Measurements from ENCODE around the gene RUNX1.
"Not testable (repeated sequence)": the region's sequence is repeated elsewhere in the genome, so short reads cannot be mapped to it uniquely, and the experiment has no call there.

Gene RUNX1

DNA sequence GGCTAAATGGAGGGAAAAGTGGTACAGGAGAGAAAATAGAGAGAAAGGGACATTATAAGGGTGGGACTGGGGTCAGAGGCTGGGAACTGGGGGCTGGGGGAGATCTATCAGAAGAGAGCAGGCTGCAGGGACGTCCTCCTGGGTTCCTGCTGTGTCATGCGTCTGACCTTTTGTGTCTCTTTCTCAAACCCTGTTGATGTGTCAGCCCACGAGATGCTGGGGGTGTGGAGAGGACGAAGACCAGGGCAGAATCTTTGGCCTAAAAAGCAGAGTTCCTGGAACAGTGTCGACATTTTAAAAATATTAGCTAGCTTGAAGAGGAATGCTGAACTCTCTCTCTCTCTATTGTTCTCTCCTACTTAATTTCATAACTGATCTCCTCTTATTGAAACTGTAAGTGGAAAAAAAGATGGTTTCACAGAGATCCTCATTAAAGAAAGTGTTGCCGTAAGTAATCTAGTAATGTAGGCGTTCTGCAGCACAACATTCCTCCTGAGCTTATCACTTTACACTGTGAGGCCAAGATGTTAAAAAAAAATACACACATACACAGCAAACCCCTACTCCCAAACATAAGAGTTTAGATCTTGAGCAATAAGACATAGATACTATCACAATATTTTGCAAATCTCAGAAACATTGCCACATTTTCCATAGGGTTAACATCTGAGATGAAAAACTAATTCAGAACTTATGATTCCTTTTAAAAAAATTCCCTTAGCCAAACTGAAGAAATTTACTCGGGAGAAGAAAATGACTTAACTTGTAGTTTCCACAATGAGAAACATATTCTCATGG lies 52.6 kb downstream of the RUNX1 start:
- ATAC-seq: peak; percentile 46
- TF ChIP-seq ZNF70 (CRISPR knock-in tag; IDR thresholded peaks at IDR 0.05) (0 out of 2 replicates have a peak, but pooled peaks have one; percentile 53), TOX (CRISPR knock-in tag; IDR thresholded peaks at IDR 0.05; ENCODE audit: borderline replicate concordance) (no peak)

DNA sequence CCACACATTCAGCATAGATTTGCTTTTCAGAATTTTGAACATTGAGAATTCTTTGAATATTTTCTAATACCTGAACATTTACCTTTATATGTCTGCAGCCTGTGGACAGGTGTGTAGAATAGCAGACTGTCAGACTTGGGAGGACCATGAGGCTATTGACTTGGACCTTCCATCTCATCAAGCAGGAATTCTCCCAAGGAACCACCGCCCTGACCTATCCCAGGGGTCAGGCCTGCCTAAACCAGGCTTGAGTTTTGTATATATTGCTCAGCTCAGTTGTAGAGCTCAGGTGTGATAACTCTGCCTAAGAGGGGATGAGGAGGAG lies 53.2 kb downstream of the RUNX1 start:
- TF ChIP-seq ARNTL (CRISPR knock-in tag; IDR thresholded peaks at IDR 0.05; ENCODE audit: borderline replicate concordance, low read depth) (no peak), OSR1 (CRISPR knock-in tag; IDR thresholded peaks at IDR 0.05) (no peak), TOX (CRISPR knock-in tag; IDR thresholded peaks at IDR 0.05; ENCODE audit: borderline replicate concordance) (no peak), ISL1 (CRISPR knock-in tag; IDR thresholded peaks at IDR 0.05) (no peak), ZNF70 (CRISPR knock-in tag; IDR thresholded peaks at IDR 0.05) (no peak)
- TF ChIP-seq, protein P1, sequence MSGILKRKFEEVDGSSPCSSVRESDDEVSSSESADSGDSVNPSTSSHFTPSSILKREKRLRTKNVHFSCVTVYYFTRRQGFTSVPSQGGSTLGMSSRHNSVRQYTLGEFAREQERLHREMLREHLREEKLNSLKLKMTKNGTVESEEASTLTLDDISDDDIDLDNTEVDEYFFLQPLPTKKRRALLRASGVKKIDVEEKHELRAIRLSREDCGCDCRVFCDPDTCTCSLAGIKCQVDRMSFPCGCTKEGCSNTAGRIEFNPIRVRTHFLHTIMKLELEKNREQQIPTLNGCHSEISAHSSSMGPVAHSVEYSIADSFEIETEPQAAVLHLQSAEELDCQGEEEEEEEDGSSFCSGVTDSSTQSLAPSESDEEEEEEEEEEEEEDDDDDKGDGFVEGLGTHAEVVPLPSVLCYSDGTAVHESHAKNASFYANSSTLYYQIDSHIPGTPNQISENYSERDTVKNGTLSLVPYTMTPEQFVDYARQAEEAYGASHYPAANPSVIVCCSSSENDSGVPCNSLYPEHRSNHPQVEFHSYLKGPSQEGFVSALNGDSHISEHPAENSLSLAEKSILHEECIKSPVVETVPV (CRISPR knock-in tag; IDR thresholded peaks at IDR 0.05): no peak
- TF ChIP-seq, protein P2, sequence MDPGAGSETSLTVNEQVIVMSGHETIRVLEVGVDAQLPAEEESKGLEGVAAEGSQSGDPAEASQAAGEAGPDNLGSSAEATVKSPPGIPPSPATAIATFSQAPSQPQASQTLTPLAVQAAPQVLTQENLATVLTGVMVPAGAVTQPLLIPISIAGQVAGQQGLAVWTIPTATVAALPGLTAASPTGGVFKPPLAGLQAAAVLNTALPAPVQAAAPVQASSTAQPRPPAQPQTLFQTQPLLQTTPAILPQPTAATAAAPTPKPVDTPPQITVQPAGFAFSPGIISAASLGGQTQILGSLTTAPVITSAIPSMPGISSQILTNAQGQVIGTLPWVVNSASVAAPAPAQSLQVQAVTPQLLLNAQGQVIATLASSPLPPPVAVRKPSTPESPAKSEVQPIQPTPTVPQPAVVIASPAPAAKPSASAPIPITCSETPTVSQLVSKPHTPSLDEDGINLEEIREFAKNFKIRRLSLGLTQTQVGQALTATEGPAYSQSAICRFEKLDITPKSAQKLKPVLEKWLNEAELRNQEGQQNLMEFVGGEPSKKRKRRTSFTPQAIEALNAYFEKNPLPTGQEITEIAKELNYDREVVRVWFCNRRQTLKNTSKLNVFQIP (CRISPR knock-in tag; IDR thresholded peaks at IDR 0.05; ENCODE audit: borderline replicate concordance, low read depth): no peak
- ATAC-seq: no peak

DNA sequence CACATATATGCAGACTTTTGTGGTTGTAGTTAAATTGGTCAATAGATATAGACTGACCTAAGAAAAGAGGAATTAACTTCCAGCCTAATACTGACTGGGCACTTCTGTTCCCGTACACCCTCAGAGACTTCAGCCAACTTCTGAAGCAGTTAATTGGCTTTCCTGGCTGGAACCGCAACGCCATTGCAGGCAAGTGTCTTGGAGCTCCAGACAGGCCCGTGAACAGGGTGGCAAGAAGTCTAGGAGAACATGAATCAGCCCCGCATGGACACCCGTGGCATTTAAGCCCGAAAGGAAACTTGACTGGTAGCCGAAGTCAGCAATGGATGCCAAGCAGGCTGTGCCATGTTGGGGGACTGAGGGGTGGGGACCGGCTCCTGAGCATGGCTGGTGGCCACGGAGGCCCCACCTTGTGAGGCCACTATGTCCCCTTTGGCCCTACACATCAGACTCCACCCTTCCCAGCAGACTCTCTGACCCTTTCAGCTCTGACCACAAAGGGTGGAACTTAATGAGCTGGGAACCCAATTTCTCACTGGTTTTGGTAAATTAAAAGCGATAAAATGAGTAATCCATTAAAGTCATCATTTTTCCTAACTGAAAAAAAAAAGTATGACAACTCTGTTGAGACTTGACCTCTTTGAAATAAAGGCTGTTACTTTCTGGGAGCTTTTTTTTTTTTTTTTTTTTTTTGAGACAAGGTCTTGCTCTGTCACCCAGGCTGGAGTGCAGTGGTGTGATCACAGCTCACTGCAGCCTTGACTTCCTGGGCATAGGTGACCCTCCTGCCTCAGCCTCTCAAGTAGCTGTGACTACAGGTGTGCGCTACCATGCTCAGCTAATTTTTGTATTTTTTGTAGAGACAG lies 54.1 kb downstream of the RUNX1 start:
- TF ChIP-seq, protein P2 (CRISPR knock-in tag; IDR thresholded peaks at IDR 0.05; ENCODE audit: borderline replicate concordance, low read depth): no peak
- TF ChIP-seq GLIS3 (CRISPR knock-in tag; IDR thresholded peaks at IDR 0.05) (no peak), TCF4 (CRISPR knock-in tag; IDR thresholded peaks at IDR 0.05; ENCODE audit: borderline replicate concordance) (no peak), ZNF565 (CRISPR knock-in tag; conservative IDR thresholded peaks at IDR 0.05; ENCODE audit: low read depth) (no peak), ZFP30 (CRISPR knock-in tag; IDR thresholded peaks at IDR 0.05) (no peak), TOX (CRISPR knock-in tag; IDR thresholded peaks at IDR 0.05; ENCODE audit: borderline replicate concordance) (no peak), ZNF70 (CRISPR knock-in tag; IDR thresholded peaks at IDR 0.05) (no peak), ESRRG (CRISPR knock-in tag; IDR thresholded peaks at IDR 0.05) (no peak)
- TF ChIP-seq, protein P1 (CRISPR knock-in tag; IDR thresholded peaks at IDR 0.05): no peak
- ATAC-seq: no peak

DNA sequence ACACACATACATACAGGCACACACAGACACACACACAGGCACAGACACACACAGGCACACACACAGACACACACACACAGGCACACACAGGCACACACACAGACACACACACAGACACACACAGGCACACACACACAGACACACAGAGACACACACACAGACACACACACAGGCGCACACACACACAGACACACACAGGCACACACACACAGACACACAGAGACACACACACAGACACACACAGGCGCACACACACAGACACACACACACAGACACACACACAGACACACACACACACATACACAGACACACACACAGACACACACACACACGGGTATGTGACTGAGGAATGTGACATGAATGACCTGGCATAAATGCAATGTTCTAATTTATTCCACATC lies 55.6 kb downstream of the RUNX1 start:
- ATAC-seq: not testable (repeated sequence)

DNA sequence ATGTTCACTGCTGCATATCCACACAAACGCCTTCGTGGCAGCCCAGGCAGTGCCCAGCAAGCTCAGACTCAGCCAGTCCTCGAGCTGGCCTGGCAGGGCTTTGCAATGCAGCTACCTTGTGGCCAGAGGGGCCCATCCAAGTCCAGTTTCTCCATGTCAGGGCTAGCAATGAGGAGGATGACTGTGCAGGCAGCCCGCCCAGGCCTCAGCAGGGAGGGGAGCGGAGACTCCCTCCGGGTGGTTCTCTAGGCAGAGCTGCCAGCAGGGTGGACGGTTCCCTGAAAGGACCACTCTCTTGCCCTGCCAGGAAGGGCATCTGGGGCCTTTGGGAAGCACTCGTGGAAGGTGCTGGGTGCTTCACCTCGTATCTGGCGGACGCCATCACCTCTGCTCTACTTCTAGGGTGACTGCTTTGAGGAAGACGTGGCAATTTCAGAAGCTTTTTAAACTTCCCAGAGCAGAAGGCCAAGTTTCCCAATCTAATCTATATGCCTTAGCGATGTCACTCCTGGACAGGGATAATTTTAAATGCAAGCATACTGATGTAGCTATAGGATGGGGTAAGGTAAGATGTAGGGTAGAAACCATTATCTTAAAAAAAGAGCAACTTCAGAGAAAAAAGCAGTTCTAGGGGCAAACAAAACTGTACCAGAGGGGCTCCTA lies 56.2 kb downstream of the RUNX1 start:
- no peak for ATAC-seq
- TF ChIP-seq OSR1 (CRISPR knock-in tag; IDR thresholded peaks at IDR 0.05) (no peak), ISL1 (CRISPR knock-in tag; IDR thresholded peaks at IDR 0.05) (no peak), ARNTL (CRISPR knock-in tag; IDR thresholded peaks at IDR 0.05; ENCODE audit: borderline replicate concordance, low read depth) (no peak), ZNF70 (CRISPR knock-in tag; IDR thresholded peaks at IDR 0.05) (no peak), ZFP30 (CRISPR knock-in tag; IDR thresholded peaks at IDR 0.05) (no peak)
- TF ChIP-seq, protein P3, sequence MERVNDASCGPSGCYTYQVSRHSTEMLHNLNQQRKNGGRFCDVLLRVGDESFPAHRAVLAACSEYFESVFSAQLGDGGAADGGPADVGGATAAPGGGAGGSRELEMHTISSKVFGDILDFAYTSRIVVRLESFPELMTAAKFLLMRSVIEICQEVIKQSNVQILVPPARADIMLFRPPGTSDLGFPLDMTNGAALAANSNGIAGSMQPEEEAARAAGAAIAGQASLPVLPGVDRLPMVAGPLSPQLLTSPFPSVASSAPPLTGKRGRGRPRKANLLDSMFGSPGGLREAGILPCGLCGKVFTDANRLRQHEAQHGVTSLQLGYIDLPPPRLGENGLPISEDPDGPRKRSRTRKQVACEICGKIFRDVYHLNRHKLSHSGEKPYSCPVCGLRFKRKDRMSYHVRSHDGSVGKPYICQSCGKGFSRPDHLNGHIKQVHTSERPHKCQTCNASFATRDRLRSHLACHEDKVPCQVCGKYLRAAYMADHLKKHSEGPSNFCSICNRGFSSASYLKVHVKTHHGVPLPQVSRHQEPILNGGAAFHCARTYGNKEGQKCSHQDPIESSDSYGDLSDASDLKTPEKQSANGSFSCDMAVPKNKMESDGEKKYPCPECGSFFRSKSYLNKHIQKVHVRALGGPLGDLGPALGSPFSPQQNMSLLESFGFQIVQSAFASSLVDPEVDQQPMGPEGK (CRISPR knock-in tag; IDR thresholded peaks at IDR 0.05; ENCODE audit: borderline replicate concordance): no peak
- TF ChIP-seq, protein P1 (CRISPR knock-in tag; IDR thresholded peaks at IDR 0.05): no peak
- TF ChIP-seq, protein P2 (CRISPR knock-in tag; IDR thresholded peaks at IDR 0.05; ENCODE audit: borderline replicate concordance, low read depth): no peak

All from SK-N-SH treated with all-trans-retinoic acid at 6 μM for 48 hours (cell line).